Medulla oblongata (tissue), 1 donor: Measurements from ENCODE around the gene LTB.
"Not testable (repeated sequence)": the region's sequence is repeated elsewhere in the genome, so short reads cannot be mapped to it uniquely, and the experiment has no call there.

ENCODE experiments used
- DNase-seq: peaks from one replicate; pipeline ENCODE4 v3.0.0-alpha.2; 2015; ENCODE audit errors: extremely low spot score

The LTB gene

GRCh38 chr6:31609519-31610406 is 27.5 kb upstream of the LTB start:
- peak; percentile 1 for DNase-seq

GRCh38 chr6:31607317-31607716 is 25.1 kb upstream of the LTB start:
- DNase-seq: no peak

- DNase-seq: peak; percentile 20
These were observed 14.8 kb upstream of the LTB start for GRCh38 chr6:31597006-31597405.

GRCh38 chr6:31592396-31592771 is 10.2 kb upstream of the LTB start:
- no peak for DNase-seq

- not testable (repeated sequence) for DNase-seq
These were observed 8.5 kb upstream of the LTB start for GRCh38 chr6:31590691-31591090.

GRCh38 chr6:31588871-31589650 is 6.8 kb upstream of the LTB start:
- DNase-seq: no peak

- no peak for DNase-seq
These were observed 5.9 kb upstream of the LTB start for GRCh38 chr6:31587791-31588777.

- DNase-seq: peak; percentile 67
These were observed 4.5 kb upstream of the LTB start for GRCh38 chr6:31586599-31587281.

- peak; percentile 77 for DNase-seq
These were observed 3.8 kb upstream of the LTB start, which contains the start of gene LST1 for GRCh38 chr6:31586008-31586407. LST1 (plus strand) TSS chr6:31586277; CDS start chr6:31587300, 1,023 bp downstream.

- no peak for DNase-seq
These were observed 3.3 kb upstream of the LTB start for GRCh38 chr6:31585491-31585890.

- no peak for DNase-seq
These were observed 592 bp downstream of the LTB start for GRCh38 chr6:31581434-31582229.

GRCh38 chr6:31580807-31581433 is 1.3 kb downstream of the LTB start:
- peak; percentile 84 for DNase-seq

GRCh38 chr6:31580438-31580740 is 1.8 kb downstream of the LTB start:
- no peak for DNase-seq

GRCh38 chr6:31579546-31580437 is 2.4 kb downstream of the LTB start:
- DNase-seq: no peak

- DNase-seq: no peak
These were observed 3.1 kb downstream of the LTB start for GRCh38 chr6:31579119-31579505.

- DNase-seq: no peak
These were observed 3.8 kb downstream of the LTB start for GRCh38 chr6:31578184-31579118.

GRCh38 chr6:31577579-31577966 is 4.7 kb downstream of the LTB start:
- DNase-seq: no peak
